Measurements from ENCODE around the gene NUDT14.

The NUDT14 gene

DNA sequence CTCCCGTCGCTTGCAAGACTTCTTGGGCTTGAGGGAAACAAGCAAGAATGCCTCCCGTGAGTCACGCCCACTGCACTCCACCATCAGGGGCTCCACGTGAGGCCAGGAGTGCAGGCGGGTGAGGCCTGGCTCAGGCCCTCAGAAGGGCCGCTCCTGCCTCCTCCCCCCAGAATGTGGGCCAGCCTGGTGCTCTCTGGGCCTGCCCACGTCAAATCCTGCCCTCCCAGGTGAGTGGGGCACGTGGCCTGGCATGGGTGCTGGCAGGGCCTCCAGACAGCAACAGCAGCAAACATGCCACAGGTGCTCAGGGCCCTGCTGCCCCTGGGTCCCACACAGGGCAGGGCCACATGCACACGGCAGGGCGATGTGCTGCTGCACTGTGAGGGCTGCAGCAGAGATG is 36.7 kb upstream of the NUDT14 start:
- H3K4me3 Mint-ChIP-seq, result no peak overlapping the region
- peaks cover 4% of the 10 kb centered on the region for H3K36me3 Mint-ChIP-seq (ENCODE audit: low read depth)
- no peak overlapping the region for H3K27ac Mint-ChIP-seq
- no peaks in the 10 kb centered on the region for H3K9me3 Mint-ChIP-seq
- no peaks in the 10 kb centered on the region for H3K27me3 Mint-ChIP-seq
- no peak for DNase-seq
- ATAC-seq, result no peak
- no peaks in the 10 kb centered on the region for H3K4me1 Mint-ChIP-seq

DNA sequence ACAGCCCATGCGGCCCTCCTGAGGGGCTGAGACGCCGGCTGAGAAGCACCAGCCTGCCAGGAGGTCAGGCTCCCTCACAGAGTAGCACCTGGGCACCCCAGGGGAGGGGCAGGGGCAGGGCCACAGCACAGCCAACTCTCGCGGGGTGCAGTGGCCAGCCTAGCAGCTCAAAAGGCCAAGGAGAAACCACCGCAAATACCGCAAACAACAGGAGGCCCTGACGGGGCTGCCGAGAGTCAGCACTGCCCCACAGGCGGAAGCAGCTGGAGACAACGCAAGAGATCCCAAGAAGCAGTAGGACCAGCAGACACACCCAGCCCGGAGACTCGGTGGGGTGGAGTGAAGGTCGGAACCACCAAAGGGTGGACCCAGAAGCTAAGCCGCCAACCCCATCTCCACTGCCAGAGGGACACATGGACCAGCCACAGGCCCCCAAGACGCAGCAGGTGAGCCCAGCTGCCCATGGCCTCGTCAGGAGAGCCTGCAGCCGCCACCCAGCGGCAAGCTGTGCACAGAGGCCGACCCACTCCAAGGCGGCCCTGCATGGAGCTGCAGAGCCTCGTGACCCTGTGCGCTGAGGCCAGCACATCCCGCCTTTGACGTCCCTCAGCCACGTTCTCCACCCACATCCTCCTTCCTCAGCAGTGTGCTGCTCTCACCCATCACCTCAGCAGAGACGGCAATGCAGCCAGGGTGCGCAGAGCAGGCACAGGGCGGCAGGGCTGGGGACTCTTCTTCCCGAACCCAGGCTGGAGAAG is 35.6 kb upstream of the NUDT14 start:
- H3K27ac Mint-ChIP-seq, result no peak overlapping the region
- no peaks in the 10 kb centered on the region for H3K4me1 Mint-ChIP-seq
- no peaks in the 10 kb centered on the region for H3K27me3 Mint-ChIP-seq
- H3K4me3 Mint-ChIP-seq, result no peak overlapping the region
- peaks cover 4% of the 10 kb centered on the region for H3K36me3 Mint-ChIP-seq (ENCODE audit: low read depth)
- DNase-seq, result no peak
- ATAC-seq, result no peak
- H3K9me3 Mint-ChIP-seq, result no peaks in the 10 kb centered on the region

DNA sequence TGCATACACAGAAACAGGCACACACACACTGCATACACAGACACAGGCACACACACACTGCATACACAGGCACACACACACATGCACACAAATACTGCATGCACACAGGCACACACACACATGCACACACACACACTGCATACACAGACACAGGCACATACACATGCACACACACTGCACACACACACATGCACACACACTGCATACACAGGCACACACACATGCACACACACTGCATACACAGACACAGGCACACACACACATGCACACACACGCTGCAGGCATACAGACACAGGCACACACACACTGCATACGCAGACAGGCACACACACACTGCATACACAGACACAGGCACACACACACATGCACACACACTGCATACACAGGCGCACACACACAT is 34.5 kb upstream of the NUDT14 start:
- H3K27ac Mint-ChIP-seq, result no peak overlapping the region
- ATAC-seq (no peak), DNase-seq (no peak)
- H3K9me3 Mint-ChIP-seq, result no peaks in the 10 kb centered on the region
- no peaks in the 10 kb centered on the region for H3K4me1 Mint-ChIP-seq
- no peak overlapping the region for H3K4me3 Mint-ChIP-seq
- H3K36me3 Mint-ChIP-seq (ENCODE audit: low read depth), result peaks cover 2% of the 10 kb centered on the region
- no peaks in the 10 kb centered on the region for H3K27me3 Mint-ChIP-seq

DNA sequence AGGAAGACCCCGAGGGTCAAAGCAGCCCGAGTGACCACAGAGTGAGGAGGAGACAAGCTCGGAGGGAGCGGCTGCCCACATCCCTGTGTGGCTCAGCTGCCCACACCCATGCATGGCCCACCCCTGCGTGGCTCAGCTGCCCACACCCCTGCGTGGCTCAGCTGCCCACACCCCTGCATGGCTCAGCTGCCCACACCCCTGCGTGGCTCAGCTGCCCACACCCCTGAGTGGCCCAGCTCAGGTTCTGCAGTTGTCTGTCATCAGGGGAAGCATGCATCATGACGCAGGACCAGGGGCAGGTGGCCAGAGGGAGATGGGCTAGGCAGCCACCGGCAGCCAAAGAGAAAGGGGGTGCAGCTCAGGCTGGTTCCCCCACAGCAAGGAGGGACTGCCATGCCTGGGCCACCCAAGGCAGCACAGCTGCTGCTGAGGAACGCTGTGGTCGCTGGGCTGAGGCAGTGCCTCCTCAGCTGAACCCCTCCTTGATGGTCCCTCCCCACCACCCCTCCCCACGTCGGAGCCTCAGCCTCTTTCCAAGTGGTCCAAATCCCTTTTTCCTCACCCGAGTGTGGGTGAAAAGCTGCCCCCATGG is 33.3 kb upstream of the NUDT14 start:
- Mint-ChIP-seq H3K4me3 (no peak overlapping the region), H3K9me3 (no peaks in the 10 kb centered on the region), H3K36me3 (ENCODE audit: low read depth) (peaks cover 2% of the 10 kb centered on the region), H3K27me3 (no peaks in the 10 kb centered on the region), H3K27ac (no peak overlapping the region), H3K4me1 (no peaks in the 10 kb centered on the region)
- DNase-seq, result no peak
- no peak for ATAC-seq

DNA sequence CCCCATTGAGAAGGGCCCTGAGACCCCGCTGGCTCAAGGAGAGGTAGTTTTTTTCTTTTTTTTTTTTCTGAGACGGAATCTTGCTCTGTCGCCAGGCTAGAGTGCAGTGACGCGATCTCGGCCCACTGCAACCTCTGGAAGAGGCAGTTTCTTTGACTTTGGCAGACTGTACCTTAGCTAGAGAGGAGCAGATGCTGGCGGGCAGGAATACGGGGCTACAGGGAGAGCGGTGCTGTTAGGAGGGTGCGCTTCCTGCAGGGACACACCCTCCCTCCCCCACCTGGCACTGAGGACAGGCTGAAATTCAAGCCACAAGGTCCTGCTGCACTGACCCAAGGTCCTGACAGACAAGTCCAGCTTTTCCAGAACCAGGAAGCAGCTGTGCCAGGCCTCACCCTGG is 32.2 kb upstream of the NUDT14 start:
- Mint-ChIP-seq H3K4me1 (no peaks in the 10 kb centered on the region), H3K36me3 (ENCODE audit: low read depth) (peaks cover 2% of the 10 kb centered on the region), H3K9me3 (no peaks in the 10 kb centered on the region), H3K4me3 (no peak overlapping the region), H3K27me3 (no peaks in the 10 kb centered on the region), H3K27ac (no peak overlapping the region)
- DNase-seq (no peak), ATAC-seq (no peak)

DNA sequence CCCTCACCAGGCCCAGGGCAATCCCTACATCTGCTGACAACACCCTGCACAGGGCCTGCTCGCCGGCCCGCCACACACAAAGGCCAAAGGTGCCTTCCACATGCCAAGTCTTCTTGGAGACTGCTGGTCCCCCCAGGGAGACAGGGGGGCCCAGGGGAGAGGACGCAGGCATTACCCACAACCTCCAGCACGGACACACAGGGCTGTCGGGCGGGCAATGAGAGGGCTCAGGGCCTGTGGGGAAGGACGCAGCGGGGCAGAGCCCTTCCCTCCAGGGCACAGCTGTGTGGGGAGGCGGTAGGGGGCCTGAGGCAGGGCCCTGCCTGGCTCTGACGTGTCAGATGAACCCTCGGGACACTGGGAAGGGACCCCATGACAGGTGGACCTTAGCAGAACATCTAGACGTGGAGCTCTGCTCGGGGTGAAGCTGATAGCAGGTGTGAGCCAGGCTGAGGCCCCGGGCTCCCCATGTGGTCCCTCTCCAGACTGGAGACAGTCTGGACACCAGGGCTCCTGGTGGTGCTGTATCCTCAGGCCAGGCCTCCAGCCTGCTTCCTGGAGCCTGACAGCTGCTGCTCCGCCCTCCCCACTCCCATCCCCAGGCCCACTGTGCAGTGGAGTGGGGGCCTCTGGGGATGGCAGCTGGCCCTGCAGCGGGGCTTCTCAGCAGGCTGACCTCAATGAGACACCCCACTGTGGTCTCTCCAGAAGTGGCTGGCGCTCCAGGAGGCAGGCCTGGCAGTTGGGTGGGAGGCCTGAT is 31.6 kb upstream of the NUDT14 start:
- Mint-ChIP-seq H3K27me3 (no peaks in the 10 kb centered on the region), H3K9me3 (no peaks in the 10 kb centered on the region), H3K4me1 (no peaks in the 10 kb centered on the region), H3K36me3 (ENCODE audit: low read depth) (peaks cover 2% of the 10 kb centered on the region), H3K27ac (no peak overlapping the region), H3K4me3 (no peak overlapping the region)
- DNase-seq, result no peak
- no peak for ATAC-seq

DNA sequence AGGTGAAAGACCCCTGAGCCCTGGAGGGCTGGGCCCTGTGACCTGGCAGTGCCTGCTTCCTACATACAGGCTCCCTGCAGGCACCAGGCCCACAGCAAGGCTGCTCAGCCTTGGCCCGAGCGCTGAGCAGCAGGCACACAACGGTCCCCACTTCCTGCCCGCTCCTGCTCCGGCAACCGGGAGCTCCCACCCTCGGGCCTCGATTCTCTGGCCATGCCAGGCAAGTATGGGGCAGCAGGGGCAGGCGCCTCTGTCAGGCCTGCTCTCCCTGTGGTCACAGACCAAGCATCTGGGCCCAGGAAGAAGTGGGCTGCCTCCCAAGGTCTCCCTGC is 30.6 kb upstream of the NUDT14 start:
- H3K9me3 Mint-ChIP-seq, result no peaks in the 10 kb centered on the region
- no peaks in the 10 kb centered on the region for H3K27me3 Mint-ChIP-seq
- peaks cover 2% of the 10 kb centered on the region for H3K36me3 Mint-ChIP-seq (ENCODE audit: low read depth)
- no peaks in the 10 kb centered on the region for H3K4me1 Mint-ChIP-seq
- no peak overlapping the region for H3K4me3 Mint-ChIP-seq
- no peak for DNase-seq
- no peak overlapping the region for H3K27ac Mint-ChIP-seq
- no peak for ATAC-seq

DNA sequence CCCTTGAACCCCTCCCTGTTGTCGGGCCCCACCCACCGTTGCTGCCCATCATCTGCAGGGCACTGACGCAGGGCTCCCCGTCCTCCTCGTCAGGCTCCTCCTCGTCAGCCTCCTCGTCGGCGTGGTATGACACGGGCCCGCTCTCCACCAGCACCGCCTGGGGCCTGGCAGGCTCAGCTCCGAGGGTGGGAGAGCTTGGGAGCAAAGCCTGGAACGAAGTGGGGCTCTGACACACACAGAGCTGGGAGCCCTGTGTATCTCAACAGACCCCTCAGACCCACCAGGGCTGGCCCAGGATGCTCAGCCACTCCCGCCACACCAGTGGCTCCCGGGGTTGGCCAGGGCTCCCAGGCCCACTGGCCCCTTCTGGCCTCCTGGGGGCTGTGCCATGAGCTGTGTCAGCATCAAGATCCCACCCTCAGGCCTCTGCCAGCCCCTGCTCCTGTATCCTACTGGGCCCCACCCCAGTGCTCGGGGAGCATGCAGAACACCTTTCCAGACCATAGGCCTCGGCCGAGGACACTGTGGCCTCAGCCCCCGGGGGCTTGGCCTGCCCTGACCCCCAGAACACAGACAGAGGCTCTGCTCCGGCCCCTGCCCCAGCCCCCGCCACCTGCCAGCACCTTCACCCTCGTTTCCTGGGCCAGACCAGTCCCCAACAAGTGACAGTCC is 30.1 kb upstream of the NUDT14 start:
- DNase-seq (no peak), ATAC-seq (no peak)
- no peaks in the 10 kb centered on the region for H3K27me3 Mint-ChIP-seq
- H3K4me1 Mint-ChIP-seq, result no peaks in the 10 kb centered on the region
- peaks cover 2% of the 10 kb centered on the region for H3K36me3 Mint-ChIP-seq (ENCODE audit: low read depth)
- no peaks in the 10 kb centered on the region for H3K9me3 Mint-ChIP-seq
- H3K4me3 Mint-ChIP-seq, result no peak overlapping the region
- no peak overlapping the region for H3K27ac Mint-ChIP-seq

DNA sequence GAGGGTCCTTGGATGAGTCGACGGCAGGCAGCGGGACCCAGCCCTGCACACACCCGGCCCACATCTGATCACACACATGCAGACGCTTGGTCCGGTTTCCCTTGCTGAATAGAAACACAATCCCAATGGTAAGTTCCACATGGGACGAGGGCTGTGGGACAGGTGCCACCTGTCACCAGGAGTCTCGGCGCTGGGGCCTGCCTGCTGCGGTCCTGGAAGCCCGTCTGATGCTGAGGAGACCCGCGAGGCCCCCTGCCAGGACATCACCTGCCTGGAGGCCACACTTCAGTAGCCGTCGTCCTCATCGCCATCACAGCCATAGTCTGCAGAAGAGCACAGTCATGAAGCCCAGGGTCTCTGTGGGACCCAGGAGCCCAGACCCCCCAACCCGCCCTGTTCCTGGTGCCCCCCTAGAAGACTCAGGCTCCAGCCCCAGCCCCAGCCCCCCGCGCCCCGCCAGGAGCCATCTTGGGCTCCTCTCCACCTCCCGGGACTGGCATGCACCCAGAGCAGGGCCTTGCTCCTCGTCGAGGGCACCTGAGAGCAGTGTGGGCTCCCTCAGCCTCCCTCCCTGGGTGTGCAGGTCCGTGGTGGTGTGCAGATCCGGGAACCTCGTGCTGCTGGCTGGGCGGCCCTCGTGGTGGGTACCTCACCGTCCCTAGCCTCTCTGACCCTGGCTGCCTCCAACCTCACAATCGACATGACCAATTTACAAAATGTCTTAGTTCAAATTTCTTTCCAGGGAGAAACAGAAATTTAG is 29.3 kb upstream of the NUDT14 start:
- Mint-ChIP-seq H3K9me3 (no peaks in the 10 kb centered on the region), H3K36me3 (ENCODE audit: low read depth) (peaks cover 2% of the 10 kb centered on the region), H3K4me1 (no peaks in the 10 kb centered on the region), H3K27ac (no peak overlapping the region), H3K27me3 (no peaks in the 10 kb centered on the region), H3K4me3 (no peak overlapping the region)
- no peak for DNase-seq
- ATAC-seq, result no peak

DNA sequence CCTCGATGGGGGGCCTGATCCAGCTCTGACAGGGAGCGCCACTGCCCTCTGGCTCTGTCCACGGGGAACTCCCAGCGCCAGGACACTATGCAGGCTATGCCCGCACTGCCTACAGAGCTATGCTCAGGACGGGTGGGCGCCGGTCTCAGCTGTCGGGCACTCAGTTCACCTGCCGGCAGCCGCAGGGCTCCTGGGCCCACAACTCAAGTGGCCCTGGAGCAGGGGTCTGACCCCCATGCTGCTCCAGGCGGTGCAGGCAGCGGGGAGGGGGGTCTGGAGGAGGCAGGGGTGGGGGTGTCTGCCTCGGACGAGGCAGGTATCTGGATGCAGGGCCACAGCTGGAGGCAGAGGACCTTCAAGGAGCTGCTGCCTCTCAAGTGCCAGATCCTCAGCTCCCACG is 28.5 kb upstream of the NUDT14 start:
- no peak for ATAC-seq
- Mint-ChIP-seq H3K4me3 (no peak overlapping the region), H3K9me3 (no peaks in the 10 kb centered on the region), H3K27me3 (no peaks in the 10 kb centered on the region), H3K27ac (no peak overlapping the region), H3K4me1 (no peaks in the 10 kb centered on the region), H3K36me3 (ENCODE audit: low read depth) (no peaks in the 10 kb centered on the region)
- DNase-seq, result no peak

DNA sequence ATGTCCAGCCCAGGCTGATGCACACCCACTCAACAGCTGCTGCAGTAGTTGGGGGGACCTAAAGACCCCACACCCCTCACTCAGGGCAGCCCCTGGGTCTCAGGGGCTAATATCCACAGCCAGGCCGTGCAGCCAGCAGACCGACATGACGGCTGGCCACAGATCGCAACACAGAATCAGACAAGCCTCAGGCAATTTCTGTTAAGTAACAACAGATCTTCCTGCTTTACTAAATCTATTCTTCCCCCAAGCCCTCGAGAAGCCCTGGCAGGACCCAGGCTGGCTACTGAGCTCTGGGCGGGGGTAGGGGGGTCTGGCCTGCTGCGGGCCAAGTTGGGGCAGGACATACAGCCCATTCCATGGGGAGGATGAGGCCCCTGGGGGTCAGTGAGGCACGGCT is 28.0 kb upstream of the NUDT14 start:
- Mint-ChIP-seq H3K4me3 (no peak overlapping the region), H3K9me3 (no peaks in the 10 kb centered on the region), H3K27me3 (no peaks in the 10 kb centered on the region), H3K4me1 (peaks cover 2% of the 10 kb centered on the region), H3K27ac (no peak overlapping the region), H3K36me3 (ENCODE audit: low read depth) (no peaks in the 10 kb centered on the region)
- DNase-seq, result no peak
- no peak for ATAC-seq

DNA sequence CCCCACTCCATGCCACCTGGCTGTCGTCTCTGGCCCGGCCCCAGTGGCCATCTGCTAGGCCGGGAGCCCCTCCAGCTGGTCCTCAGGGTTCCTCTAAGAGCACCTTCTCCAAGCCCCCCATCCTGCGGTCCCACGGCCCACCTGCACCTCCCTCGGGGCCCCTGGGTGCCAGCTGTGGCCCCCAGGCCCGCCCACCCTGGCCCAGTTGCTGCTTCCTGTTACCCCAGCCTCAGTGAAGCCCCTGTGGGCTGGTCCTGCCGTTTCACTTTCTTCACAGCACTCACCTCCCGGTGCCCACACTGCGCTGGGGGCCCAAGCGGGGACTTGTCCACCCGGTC is 27.6 kb upstream of the NUDT14 start:
- no peaks in the 10 kb centered on the region for H3K27me3 Mint-ChIP-seq
- no peaks in the 10 kb centered on the region for H3K9me3 Mint-ChIP-seq

DNA sequence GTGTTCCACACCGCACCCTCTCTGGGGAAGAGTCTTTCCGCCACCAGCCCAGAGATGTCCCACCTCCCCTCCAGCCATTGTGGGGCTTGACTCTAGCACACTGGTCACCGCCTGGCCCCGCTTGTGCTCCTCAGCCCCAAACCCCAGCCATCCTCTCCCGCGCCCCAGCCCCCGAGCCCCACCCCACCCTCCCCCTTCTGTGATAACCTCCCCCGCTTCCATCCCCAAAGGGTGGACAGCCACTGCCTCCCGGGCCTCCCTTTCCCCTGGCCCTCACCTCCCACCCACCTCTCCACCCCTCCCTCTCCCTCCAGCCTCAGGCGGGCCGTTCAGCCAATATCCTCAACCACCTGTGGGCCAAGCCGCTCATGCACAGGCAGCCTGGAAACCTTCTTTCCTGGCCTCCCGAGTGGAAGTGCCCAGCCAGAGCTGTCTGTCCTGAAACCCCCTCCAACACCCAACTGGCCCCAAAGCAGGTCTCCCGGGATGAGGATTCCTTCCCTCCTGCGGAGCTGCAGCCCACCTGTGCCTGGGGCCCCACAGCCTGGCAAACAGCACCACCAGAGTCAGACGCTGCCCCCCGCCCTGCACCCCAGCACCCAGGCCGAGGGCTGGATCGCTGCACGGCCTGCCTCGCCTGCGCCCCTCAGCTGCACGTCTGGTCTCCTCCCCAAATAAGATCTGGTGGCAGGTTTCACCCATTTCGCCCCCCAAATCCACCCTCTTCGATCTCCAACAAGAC is 27.1 kb upstream of the NUDT14 start:
- no peaks in the 10 kb centered on the region for H3K36me3 Mint-ChIP-seq (ENCODE audit: low read depth)
- no peaks in the 10 kb centered on the region for H3K27me3 Mint-ChIP-seq
- no peak overlapping the region for H3K27ac Mint-ChIP-seq
- ATAC-seq (no peak), DNase-seq (no peak)
- peaks cover 4% of the 10 kb centered on the region for H3K4me1 Mint-ChIP-seq
- no peaks in the 10 kb centered on the region for H3K9me3 Mint-ChIP-seq
- H3K4me3 Mint-ChIP-seq, result no peak overlapping the region

More for the DNA sequence above, 27.6 kb upstream of the NUDT14 start:
- DNase-seq (no peak), ATAC-seq (no peak)
- Mint-ChIP-seq H3K27ac (no peak overlapping the region), H3K4me3 (no peak overlapping the region), H3K4me1 (peaks cover 4% of the 10 kb centered on the region), H3K36me3 (ENCODE audit: low read depth) (no peaks in the 10 kb centered on the region)

DNA sequence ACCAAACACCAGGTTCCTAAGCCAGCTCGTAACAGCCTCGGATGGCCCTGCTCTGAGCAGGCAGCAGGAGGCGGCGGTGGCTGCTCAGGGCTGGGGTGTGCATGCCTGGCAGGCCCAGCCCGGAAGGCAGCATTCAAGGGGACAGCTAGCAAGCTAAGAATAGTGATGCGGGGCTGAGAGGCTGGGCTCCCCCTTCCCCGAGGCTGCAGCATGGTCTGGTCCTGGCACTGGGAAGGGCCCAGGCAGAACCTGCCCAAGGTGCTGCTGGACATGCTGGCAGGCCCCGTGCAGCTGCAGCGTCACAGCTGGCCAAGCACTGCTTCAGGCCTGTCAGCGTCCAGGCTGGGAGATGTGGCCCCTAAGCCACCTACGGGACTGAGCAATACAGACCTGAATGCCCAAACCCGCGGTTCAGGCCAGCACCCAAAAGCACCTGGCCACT is 26.4 kb upstream of the NUDT14 start:
- ATAC-seq, result no peak
- Mint-ChIP-seq H3K4me3 (no peak overlapping the region), H3K27me3 (no peaks in the 10 kb centered on the region), H3K4me1 (peaks cover 4% of the 10 kb centered on the region), H3K27ac (no peak overlapping the region), H3K36me3 (ENCODE audit: low read depth) (no peaks in the 10 kb centered on the region), H3K9me3 (no peaks in the 10 kb centered on the region)
- DNase-seq, result no peak

All from activated naive CD8-positive, alpha-beta T cell treated with anti-CD3 and anti-CD28 coated beads, Interleukin-2, amount 50 U/mL, for 24 hours (primary cell).